SK-N-SH (cell line): ENCODE data around the gene PSG6. TPM values are rescaled to one million over a fixed set of nuclear protein-coding genes. Genes with fewer than 3 reads are reported as not detected.
A peak's percentile ranks its signal among the peaks of the same experiment; 100 is the strongest.
"Not testable (repeated sequence)": the region's sequence is repeated elsewhere in the genome, so short reads cannot be mapped to it uniquely, and the experiment has no call there.

Experiments
- CTCF ChIA-PET: fragments of 300-600, 350-600 bp; formaldehyde crosslinking; extraction: SDS; loops from one replicate; lab custom pipeline; 2021; lab: Yijun Ruan, JAX
- POLR2A ChIA-PET: fragments of 350-600 bp; sonication (Branson Sonifier 250); formaldehyde crosslinking; extraction: SDS; loops from one replicate; lab custom pipeline; 2020; ENCODE audit warnings: antibody characterized with exemption, inconsistent platforms; lab: Yijun Ruan, JAX
- DNase-seq: peaks from one replicate; pipeline ENCODE4 v3.0.0; 2012
- H2AFZ ChIP-seq: fragments of 200-600 bp; sonication (generic); 2 replicates; pipeline ENCODE4 v1.8.1; 2016; ENCODE audit warnings: antibody characterized with exemption, mild to moderate bottlenecking, low read depth
- H3F3A ChIP-seq: fragments of 200-600 bp; sonication (generic); replicated peaks from 2 replicates; pipeline ENCODE3; 2016; ENCODE audit warnings: antibody characterized with exemption, mild to moderate bottlenecking; ENCODE audit not compliant: insufficient read depth
- H3K27ac ChIP-seq, 2 experiments: fragments of 200-500 bp in 1 of 2; fragments of 200-600 bp in 1 of 2; sonication (Bioruptor generic) in 1 of 2; sonication (generic), shearing (Covaris generic) in 1 of 2; 2 replicates each; pipeline versions ENCODE4 v1.5.1 to v1.6.1; 2014 to 2016; ENCODE audit warnings: low read depth in 2 of 2, inconsistent platforms in 1 of 2, low read length in 1 of 2, mild to moderate bottlenecking in 1 of 2, mixed read lengths in 1 of 2
- H3K27me3 ChIP-seq: fragments of 200-600 bp; sonication (generic), shearing (Covaris generic); 2 replicates; pipeline ENCODE4 v1.6.1; 2016; ENCODE audit warnings: mixed run types; ENCODE audit not compliant: insufficient read depth
- H3K36me3 ChIP-seq, 2 experiments: fragments of 200-500 bp in 1 of 2; fragments of 200-600 bp in 1 of 2; sonication (Bioruptor generic) in 1 of 2; sonication (generic) in 1 of 2; replicated peaks in 1 of 2; 2 replicates each; pipeline versions ENCODE3 to v1.5.1; 2014 to 2016; ENCODE audit warnings: low read length in 1 of 2, mild to moderate bottlenecking in 1 of 2; ENCODE audit not compliant: insufficient read depth in 2 of 2, control insufficient read depth in 1 of 2
- H3K4me1 ChIP-seq, 2 experiments: fragments of 200-500 bp in 1 of 2; fragments of 200-600 bp in 1 of 2; sonication (Bioruptor generic) in 1 of 2; sonication (generic), shearing (Covaris generic) in 1 of 2; 2 replicates each; pipeline versions ENCODE4 v1.5.1 to v1.6.1; 2014 to 2016; ENCODE audit warnings: low read depth in 1 of 2, low read length in 1 of 2, mixed run types in 1 of 2; ENCODE audit not compliant: insufficient read depth in 2 of 2, control insufficient read depth in 1 of 2
- H3K4me2 ChIP-seq: fragments of 200-600 bp; sonication (generic), shearing (Covaris generic); 2 replicates; pipeline ENCODE4 v1.6.1; 2017; ENCODE audit warnings: mixed run types
- H3K4me3 ChIP-seq, 2 experiments: fragments of 200-500 bp in 1 of 2; fragments of 200-600 bp in 1 of 2; sonication (Bioruptor generic) in 1 of 2; sonication (generic), shearing (Covaris generic) in 1 of 2; 2 replicates each; pipeline versions ENCODE4 v1.5.1 to v1.8.1; 2014 to 2016; ENCODE audit warnings: low read depth in 2 of 2, inconsistent platforms in 1 of 2, low read length in 1 of 2, mild to moderate bottlenecking in 1 of 2, mixed read lengths in 1 of 2, moderate library complexity in 1 of 2
- H3K79me2 ChIP-seq: fragments of 200-600 bp; sonication (generic); 2 replicates; pipeline ENCODE4 v1.8.1; 2017; ENCODE audit warnings: mild to moderate bottlenecking; ENCODE audit not compliant: insufficient read depth
- H3K9ac ChIP-seq: fragments of 200-600 bp; sonication (generic); 2 replicates; pipeline ENCODE4 v1.6.1; 2017; ENCODE audit warnings: mixed run types
- H3K9me2 ChIP-seq: fragments of 200-600 bp; sonication (generic); 2 replicates; pipeline ENCODE4 v1.6.1; 2017; ENCODE audit warnings: mixed run types
- H3K9me3 ChIP-seq: fragments of 200-600 bp; sonication (generic); 2 replicates; pipeline ENCODE4 v1.6.1; 2017; ENCODE audit warnings: mixed run types, mild to moderate bottlenecking, moderate library complexity
- H4K20me1 ChIP-seq: fragments of 200-600 bp; sonication (generic); 2 replicates; pipeline ENCODE4 v1.6.1; 2017; ENCODE audit warnings: mild to moderate bottlenecking, mixed run types; ENCODE audit not compliant: insufficient read depth
- WGBS: methylation state at CpG from one replicate; pipeline ENCODE4 v1.1.6; 2017; ENCODE audit warnings: low lambda C conversion rate; 5-methylcytosine and 5-hydroxymethylcytosine counted together
- polyA plus RNA-seq, 3 experiments: library from polyadenylated mRNA; depleted of rRNA; stranded (reverse); fragments of >200 nt; gene quantifications; 2 replicates each; pipeline ENCODE4 v1.2.3, GENCODE V29; 2012
- TF ChIP-seq, protein P1 (sequence below): IDR thresholded peaks from 2 replicates; pipeline ENCODE4 v1.4.0; 2012; ENCODE audit warnings: low read depth, borderline replicate concordance

Gene PSG6
- polyA plus RNA-seq, 1 of the 3 experiments (the other 2 are of a cell fraction): not detected

DNA sequence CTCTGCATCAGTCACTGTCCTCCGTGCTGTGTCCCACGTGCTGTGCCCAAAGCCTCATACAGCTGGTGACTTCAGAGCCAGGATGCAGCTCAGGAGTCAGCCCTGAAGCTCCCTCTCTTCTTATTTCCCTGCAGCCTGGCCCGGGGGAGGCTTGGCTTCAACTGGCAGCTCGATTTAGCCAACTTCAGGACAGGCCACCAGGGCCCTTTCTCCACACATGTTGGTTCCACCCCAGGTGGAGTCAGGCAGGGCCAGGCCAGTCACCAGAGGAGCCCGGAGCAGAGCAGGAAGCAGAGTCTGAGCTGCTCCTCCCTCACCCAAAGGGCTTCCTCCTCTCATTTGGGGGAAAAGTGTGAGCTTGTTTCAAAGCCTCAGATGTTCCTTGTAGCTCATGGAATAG, 11.5 kb downstream of the PSG6 start:
- CTCF ChIA-PET, H2AFZ ChIP-seq, H3K4me3 ChIP-seq, DNase-seq, H3K36me3 ChIP-seq, POLR2A ChIA-PET, H3K79me2 ChIP-seq, H4K20me1 ChIP-seq, H3K27me3 ChIP-seq, H3K9me3 ChIP-seq, H3K4me1 ChIP-seq, H3K9ac ChIP-seq, H3K27ac ChIP-seq, H3K9me2 ChIP-seq, H3F3A ChIP-seq, H3K4me2 ChIP-seq: not testable (repeated sequence)
- 21% methylated on average over 5 of the region's 5 CpGs for WGBS

DNA sequence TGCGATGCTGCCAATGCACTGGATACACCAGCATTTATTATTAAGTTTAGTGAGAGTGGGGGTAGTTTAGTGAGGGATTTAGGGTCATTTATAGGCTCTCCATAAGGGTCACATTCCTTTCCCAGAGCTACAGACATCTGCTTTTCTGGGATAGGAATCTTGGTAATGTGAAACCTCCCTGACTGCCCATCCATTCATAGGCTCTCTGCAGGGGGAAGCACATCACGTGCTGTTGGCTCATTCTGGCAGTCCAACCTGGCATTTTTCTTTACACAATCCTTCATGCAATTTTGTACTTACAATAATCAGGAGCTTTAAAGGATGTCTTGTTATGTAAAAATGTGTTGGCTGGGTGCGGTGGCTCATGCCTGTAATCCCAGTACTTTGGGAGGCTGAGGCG, 17.1 kb downstream of the PSG6 start:
- H3K36me3 ChIP-seq, H3K9me2 ChIP-seq, H2AFZ ChIP-seq, H3K27me3 ChIP-seq, H3K4me2 ChIP-seq, H3K27ac ChIP-seq, DNase-seq, H3K79me2 ChIP-seq, H4K20me1 ChIP-seq, H3K9me3 ChIP-seq, H3K4me3 ChIP-seq, H3F3A ChIP-seq, H3K4me1 ChIP-seq, H3K9ac ChIP-seq, POLR2A ChIA-PET: not testable (repeated sequence)
- CTCF ChIA-PET: interaction anchor here (1.7 kb wide), 1 partner anchor 15 kb away, joined by 5 read pairs; no protein-coding TSS in a partner anchor
- TF ChIP-seq, protein P1, sequence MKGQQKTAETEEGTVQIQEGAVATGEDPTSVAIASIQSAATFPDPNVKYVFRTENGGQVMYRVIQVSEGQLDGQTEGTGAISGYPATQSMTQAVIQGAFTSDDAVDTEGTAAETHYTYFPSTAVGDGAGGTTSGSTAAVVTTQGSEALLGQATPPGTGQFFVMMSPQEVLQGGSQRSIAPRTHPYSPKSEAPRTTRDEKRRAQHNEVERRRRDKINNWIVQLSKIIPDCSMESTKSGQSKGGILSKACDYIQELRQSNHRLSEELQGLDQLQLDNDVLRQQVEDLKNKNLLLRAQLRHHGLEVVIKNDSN: peak; percentile 47; the same call in 1 of the 2 replicates
- WGBS: 35% methylated on average over 4 of the region's 4 CpGs

DNA sequence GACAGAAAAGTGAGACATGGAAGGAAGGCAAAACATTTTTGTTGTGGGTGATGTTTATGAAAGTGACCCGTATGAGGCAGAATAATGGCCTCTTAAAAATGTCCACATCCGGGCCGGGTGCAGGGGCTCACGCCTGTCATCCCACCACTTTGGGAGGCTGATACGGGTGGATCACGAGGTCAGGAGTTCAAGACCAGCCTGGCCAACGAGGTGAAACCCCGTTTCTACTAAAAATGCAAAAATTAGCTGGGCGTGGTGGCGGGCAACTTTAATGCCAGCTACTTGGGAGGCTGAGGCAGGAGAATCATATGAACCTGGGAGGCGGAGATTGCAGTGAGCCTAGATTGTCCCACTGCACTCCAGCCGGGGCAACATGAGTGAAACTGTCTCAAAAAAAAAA, 18.0 kb downstream of the PSG6 start:
- DNase-seq: not testable (repeated sequence)

DNA sequence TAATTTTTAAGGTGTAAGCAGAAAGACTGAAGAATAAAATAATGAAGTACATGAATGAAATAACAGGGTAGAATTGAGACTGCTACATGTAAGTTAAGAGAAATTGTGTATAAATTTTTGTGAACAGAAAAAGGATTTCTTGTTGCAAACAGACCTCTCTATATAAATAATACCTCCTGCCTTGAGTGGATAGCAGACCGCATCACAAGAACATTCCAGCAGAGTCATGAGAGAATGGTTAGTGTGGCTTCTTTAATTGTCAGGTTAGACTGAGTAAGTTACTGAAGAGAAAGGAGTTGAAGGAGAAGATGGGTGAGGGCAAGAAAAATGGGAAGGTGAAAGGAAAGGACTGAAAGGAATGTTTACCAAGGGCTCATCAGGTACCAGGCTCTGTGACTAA, 18.6 kb downstream of the PSG6 start:
- H3K27me3 ChIP-seq, H3K4me2 ChIP-seq, H4K20me1 ChIP-seq, H3K36me3 ChIP-seq, CTCF ChIA-PET, POLR2A ChIA-PET, H3K9me2 ChIP-seq, H3K27ac ChIP-seq, H3K79me2 ChIP-seq, H3K4me1 ChIP-seq, H3K9ac ChIP-seq, H2AFZ ChIP-seq, DNase-seq, H3K4me3 ChIP-seq, H3F3A ChIP-seq, H3K9me3 ChIP-seq: not testable (repeated sequence)
- 32% methylated on average over 1 of the region's 1 CpG for WGBS

More for the DNA sequence above, 18.0 kb downstream of the PSG6 start:
- H3K36me3 ChIP-seq, H3K4me2 ChIP-seq, H4K20me1 ChIP-seq, H3K4me1 ChIP-seq, H3K9me3 ChIP-seq, H3K79me2 ChIP-seq, POLR2A ChIA-PET, H3F3A ChIP-seq, H3K9me2 ChIP-seq, H2AFZ ChIP-seq, H3K9ac ChIP-seq, H3K27me3 ChIP-seq, H3K27ac ChIP-seq, H3K4me3 ChIP-seq: not testable (repeated sequence)
- CTCF ChIA-PET: interaction anchor here (1.7 kb wide), 1 partner anchor 14 kb away, joined by 5 read pairs; no protein-coding TSS in a partner anchor
- WGBS: 31% methylated on average over 10 of the region's 12 CpGs

DNA sequence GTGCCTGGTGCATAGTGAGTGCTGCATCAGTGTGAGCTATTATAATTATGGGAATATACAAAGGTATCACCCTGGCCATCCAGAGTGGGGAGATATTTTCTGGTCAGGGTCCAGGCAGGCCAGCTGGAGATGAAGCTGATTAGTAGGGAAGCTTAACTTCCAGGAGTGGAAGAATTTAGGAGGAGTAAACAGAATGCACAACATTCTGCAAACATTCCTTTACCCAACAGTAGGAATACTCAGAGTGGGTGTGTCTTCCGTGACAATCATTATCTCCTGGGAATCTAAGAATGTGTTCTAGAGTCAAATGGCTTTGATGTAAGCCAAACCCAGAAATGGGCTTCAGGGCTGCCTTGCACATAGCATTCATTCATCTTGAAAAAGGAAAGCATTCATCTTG, 19.0 kb downstream of the PSG6 start:
- H3K9me3 ChIP-seq, H3K4me2 ChIP-seq, H3K4me1 ChIP-seq, H3K9me2 ChIP-seq, POLR2A ChIA-PET, H3F3A ChIP-seq, H3K9ac ChIP-seq, CTCF ChIA-PET, H3K27ac ChIP-seq, H3K4me3 ChIP-seq, H3K27me3 ChIP-seq, H2AFZ ChIP-seq, H3K79me2 ChIP-seq, H3K36me3 ChIP-seq, DNase-seq, H4K20me1 ChIP-seq: not testable (repeated sequence)
- 12% methylated on average over 1 of the region's 1 CpG for WGBS

DNA sequence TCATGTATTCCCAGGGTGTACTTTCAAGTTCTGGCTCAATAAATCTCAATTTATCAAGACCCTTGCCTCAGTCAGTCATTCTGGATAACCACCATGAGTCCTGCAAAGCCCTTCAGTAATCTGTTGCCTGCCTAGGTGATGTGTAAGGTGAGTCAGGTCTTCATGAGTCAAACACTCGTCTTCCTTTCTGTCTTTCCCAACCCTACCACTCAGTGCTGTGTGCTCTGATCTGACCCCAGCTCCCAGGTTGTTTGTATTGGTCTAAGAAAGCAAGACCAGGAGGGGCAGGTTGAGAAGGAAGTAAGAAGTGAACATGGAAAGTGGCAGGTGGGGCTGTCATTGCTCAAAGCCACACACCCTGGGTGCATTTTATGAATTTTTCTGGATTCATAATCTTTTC, 20.0 kb downstream of the PSG6 start:
- not testable (repeated sequence) for H3K27ac ChIP-seq, H3K36me3 ChIP-seq

More for the DNA sequence above, 20.0 kb downstream of the PSG6 start:
- H3K9ac ChIP-seq, H3K79me2 ChIP-seq, H3K9me2 ChIP-seq, DNase-seq, H3K4me2 ChIP-seq, H4K20me1 ChIP-seq, H3K4me3 ChIP-seq, CTCF ChIA-PET, H3K4me1 ChIP-seq, H3K27me3 ChIP-seq, H3K9me3 ChIP-seq, H2AFZ ChIP-seq, POLR2A ChIA-PET, H3F3A ChIP-seq: not testable (repeated sequence)
- 13% methylated on average over 1 of the region's 1 CpG for WGBS
